Measurements from ENCODE around the gene IMP4. TPM values are rescaled to one million over a fixed set of nuclear protein-coding genes. Genes with fewer than 3 reads are reported as not detected.
A peak's percentile ranks its signal among the peaks of the same experiment; 100 is the strongest.

The IMP4 gene
- total and polyA plus RNA-seq, 2 donors (not counting 3 experiments of a cell fraction or from before 2014, with no cell fraction given) = 74.0 to 149 TPM

DNA sequence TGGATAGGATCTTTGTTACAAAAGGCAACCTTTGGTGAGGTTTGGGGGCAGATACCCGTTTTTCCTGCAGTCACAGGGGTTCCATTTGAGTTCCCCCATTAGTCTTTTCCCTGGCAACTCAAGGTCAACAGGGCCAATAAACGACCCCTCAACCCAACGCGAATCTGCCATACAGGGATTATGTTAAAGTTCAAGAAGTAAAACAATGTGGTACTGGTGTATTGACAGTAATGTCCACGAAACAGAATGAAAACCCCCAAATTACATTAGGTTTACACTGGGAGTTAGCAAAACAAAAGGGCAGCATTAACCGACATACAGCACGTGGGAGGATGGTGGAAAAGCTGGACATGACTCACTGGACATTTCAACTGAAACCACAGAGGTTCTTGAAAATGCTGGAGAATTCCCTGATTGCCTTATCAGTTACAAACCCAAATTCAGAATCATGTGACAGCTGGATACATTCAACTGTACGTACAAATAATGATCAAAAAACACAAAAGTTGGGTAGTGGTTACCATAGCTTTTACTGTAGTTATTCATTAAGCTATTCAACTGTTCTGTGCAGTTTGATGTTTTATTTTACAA, 4.9 kb upstream of the IMP4 start:
- ChIA-PET POLR2A (no interaction called here), CTCF (interaction anchor here (1.0 to 1.4 kb wide), 4 partner anchors 18 to 460 kb away, joined by 3 to 4 read pairs (median 4); partner anchors contain the start of genes PTPN18 and SMPD4)
- H4K20me1 ChIP-seq (replicated peaks; ENCODE audit: control insufficient read depth, extremely low read depth, insufficient read depth, low read length) = no peaks in the 10 kb centered on the region
- H3K4me1 ChIP-seq (ENCODE audit: control insufficient read depth, extremely low read depth, insufficient read depth, low read length) = peaks cover 8% of the 10 kb centered on the region
- no peaks in the 10 kb centered on the region for H3K9me3 ChIP-seq (replicated peaks; ENCODE audit: control insufficient read depth, insufficient read depth, low read length)
- H3K9me1 ChIP-seq (replicated peaks; ENCODE audit: control insufficient read depth, extremely low read depth, insufficient read depth, low read length) = no peaks in the 10 kb centered on the region
- H3K9ac ChIP-seq (replicated peaks; ENCODE audit: extremely low read depth, insufficient read depth, low read length) = no peak overlapping the region
- H3K4me2 ChIP-seq (ENCODE audit: insufficient read depth, low read length) = peak overlapping the region; percentile 68
- peaks cover 3 to 4% of the 10 kb centered on the region in 2 experiments for H3K27me3 ChIP-seq (ENCODE audit: control insufficient read depth in 2 of 2, insufficient read depth in 2 of 2, low read length in 2 of 2)
- no peak overlapping the region for H3K27ac ChIP-seq (ENCODE audit: insufficient read depth, low read depth, low read length)
- intact Hi-C loops (cut with micrococcal nuclease) = loop anchor here (1.0 to 10.0 kb wide), 3 partner anchors 93 to 1603 kb away; partner anchors contain the start of gene SMPD4
- no TSS peak for BruUV-seq (replicated peaks)
- dilution Hi-C loops (cut with MboI; ENCODE audit: extremely low pct_ligation_motif_present, low sequenced_read_pairs) = no loop called here
- TF ChIP-seq GATA2 (IDR thresholded peaks at IDR 0.05; ENCODE audit: insufficient read depth, insufficient read length, low read depth, low read length) (no peak), JUN (IDR thresholded peaks at IDR 0.05; ENCODE audit: borderline replicate concordance, insufficient read depth, insufficient read length, low read depth) (no peak), POLR2AphosphoS5 (IDR thresholded peaks at IDR 0.05; ENCODE audit: insufficient read depth, low read depth, low read length) (no peak), FOS (IDR thresholded peaks at IDR 0.05; ENCODE audit: borderline replicate concordance, insufficient read depth, low read length) (no peak), CTCF (IDR thresholded peaks at IDR 0.05; ENCODE audit: extremely low read depth in 1 of 2, insufficient read depth in 1 of 2, low read depth in 1 of 2, low read length in 2 of 2) (no peak), POLR2A (IDR thresholded peaks at IDR 0.05; ENCODE audit: low read depth, low read length) (no peak), MYC (IDR thresholded peaks at IDR 0.05; ENCODE audit: low read depth, low read length) (no peak), EZH2 (IDR thresholded peaks at IDR 0.05; ENCODE audit: borderline replicate concordance, low read depth, low read length, severe bottlenecking) (no peak), MAX (IDR thresholded peaks at IDR 0.05; ENCODE audit: insufficient read depth, insufficient read length) (no peak)
- peak overlapping the region in 1 of 3 experiments; percentile 35 for H3K4me3 ChIP-seq (replicated peaks in 1 of 3; ENCODE audit: insufficient read depth in 1 of 3, low read depth in 1 of 3, low read length in 3 of 3)
- FAIRE-seq = no peak
- H3K79me2 ChIP-seq (ENCODE audit: control insufficient read depth, insufficient read depth, low read length) = no peaks in the 10 kb centered on the region
- H2AFZ ChIP-seq (ENCODE audit: low read depth, low read length) = peak overlapping the region; percentile 87
- DNase-seq (ENCODE audit: low read depth, low spot score) = no peak
- peaks cover 0 to 4% of the 10 kb centered on the region in 2 experiments for H3K36me3 ChIP-seq (ENCODE audit: control insufficient read depth in 2 of 2, extremely low read depth in 1 of 2, insufficient read depth in 2 of 2, low read length in 2 of 2)

All from endothelial cell of umbilical vein (primary cell).